Upper lobe of left lung (tissue), 4 donors: Measurements from ENCODE around the gene EFNB1.

Experiments used
- POLR2AphosphoS5 ChIP-seq, 2 donors: sonication (generic); formaldehyde crosslinking; IDR thresholded peaks; one replicate each; pipeline ENCODE4 v1.5.1; 2017; ENCODE audit warnings: antibody characterized with exemption in 2 of 2
- TF ChIP-seq, protein P1 (sequence below), 6 experiments: fragments of 450-650 bp in 4 of 6; fragments of 200-600 bp in 2 of 6; sonication (generic) in 2 of 6; IDR thresholded peaks; one replicate each; pipeline ENCODE4 v1.5.1; 2016 to 2019; ENCODE audit warnings: antibody characterized with exemption in 6 of 6

- TF ChIP-seq, protein P1, sequence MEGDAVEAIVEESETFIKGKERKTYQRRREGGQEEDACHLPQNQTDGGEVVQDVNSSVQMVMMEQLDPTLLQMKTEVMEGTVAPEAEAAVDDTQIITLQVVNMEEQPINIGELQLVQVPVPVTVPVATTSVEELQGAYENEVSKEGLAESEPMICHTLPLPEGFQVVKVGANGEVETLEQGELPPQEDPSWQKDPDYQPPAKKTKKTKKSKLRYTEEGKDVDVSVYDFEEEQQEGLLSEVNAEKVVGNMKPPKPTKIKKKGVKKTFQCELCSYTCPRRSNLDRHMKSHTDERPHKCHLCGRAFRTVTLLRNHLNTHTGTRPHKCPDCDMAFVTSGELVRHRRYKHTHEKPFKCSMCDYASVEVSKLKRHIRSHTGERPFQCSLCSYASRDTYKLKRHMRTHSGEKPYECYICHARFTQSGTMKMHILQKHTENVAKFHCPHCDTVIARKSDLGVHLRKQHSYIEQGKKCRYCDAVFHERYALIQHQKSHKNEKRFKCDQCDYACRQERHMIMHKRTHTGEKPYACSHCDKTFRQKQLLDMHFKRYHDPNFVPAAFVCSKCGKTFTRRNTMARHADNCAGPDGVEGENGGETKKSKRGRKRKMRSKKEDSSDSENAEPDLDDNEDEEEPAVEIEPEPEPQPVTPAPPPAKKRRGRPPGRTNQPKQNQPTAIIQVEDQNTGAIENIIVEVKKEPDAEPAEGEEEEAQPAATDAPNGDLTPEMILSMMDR (IDR thresholded peaks at IDR 0.05), result no peak
- TF ChIP-seq POLR2AphosphoS5 (IDR thresholded peaks at IDR 0.05), result no peak
These were observed 47.9 kb downstream of the EFNB1 start for GRCh38 chrX:68876731-68877130.
